GM18505 (cell line): ENCODE data around the gene RTN4IP1.
A peak's percentile ranks its signal among the peaks of the same experiment; 100 is the strongest.

Experiments used
- ATAC-seq: cut with Tn5 transposase; IDR thresholded peaks from one replicate; pipeline ENCODE4 v1.9.1; 2021; ENCODE audit not compliant: unreplicated experiment
- POLR2A ChIP-seq: IDR thresholded peaks from 4 replicates; pipeline ENCODE4 v1.6.1; 2011; ENCODE audit warnings: borderline replicate concordance; ENCODE audit not compliant: insufficient read depth, insufficient read length; ENCODE audit errors: extremely low read depth

RTN4IP1 gene

GRCh38 chr6:106619223-106619622 lies 10.1 kb downstream of the RTN4IP1 start:
- TF ChIP-seq POLR2A = no peak
- no peak for ATAC-seq

- ATAC-seq = no peak
- TF ChIP-seq POLR2A = no peak
Measured at GRCh38 chr6:106618324-106618723, 11.0 kb downstream of the RTN4IP1 start.

GRCh38 chr6:106617857-106618256 lies 11.4 kb downstream of the RTN4IP1 start:
- ATAC-seq = no peak

GRCh38 chr6:106617302-106617701 lies 12.0 kb downstream of the RTN4IP1 start:
- no peak for TF ChIP-seq POLR2A
- ATAC-seq = no peak

More at GRCh38 chr6:106617857-106618256, 11.4 kb downstream of the RTN4IP1 start:
- TF ChIP-seq POLR2A = no peak

- no peak for TF ChIP-seq POLR2A
- ATAC-seq = no peak
Measured at GRCh38 chr6:106614592-106615257, 14.6 kb downstream of the RTN4IP1 start.

- ATAC-seq = no peak
- no peak for TF ChIP-seq POLR2A
Measured at GRCh38 chr6:106614166-106614565, 15.1 kb downstream of the RTN4IP1 start.

GRCh38 chr6:106613590-106613989 lies 15.7 kb downstream of the RTN4IP1 start:
- no peak for ATAC-seq
- no peak for TF ChIP-seq POLR2A

- ATAC-seq = no peak
- TF ChIP-seq POLR2A = no peak
Measured at GRCh38 chr6:106612671-106613416, 16.5 kb downstream of the RTN4IP1 start.

- ATAC-seq = no peak
- no peak for TF ChIP-seq POLR2A
Measured at GRCh38 chr6:106611030-106611429, 18.3 kb downstream of the RTN4IP1 start.

GRCh38 chr6:106609699-106610098 lies 19.6 kb downstream of the RTN4IP1 start:
- ATAC-seq = no peak
- no peak for TF ChIP-seq POLR2A

- no peak for TF ChIP-seq POLR2A
- peak; percentile 78 for ATAC-seq
Measured at GRCh38 chr6:106608080-106608668, 21.1 kb downstream of the RTN4IP1 start.

GRCh38 chr6:106600329-106600728 lies 29.0 kb downstream of the RTN4IP1 start:
- no peak for ATAC-seq
- no peak for TF ChIP-seq POLR2A

- no peak for ATAC-seq
Measured at GRCh38 chr6:106599440-106599839, 29.9 kb downstream of the RTN4IP1 start.

More at GRCh38 chr6:106599440-106599839, 29.9 kb downstream of the RTN4IP1 start:
- TF ChIP-seq POLR2A = no peak
